Panc1 (cell line): ENCODE measurements around the gene DCHS2. TPM values are rescaled to one million over a fixed set of nuclear protein-coding genes. Genes with fewer than 3 reads are reported as not detected.

ENCODE experiments used
- ATAC-seq: fragments of 200-7000 bp; cut with Tn5 transposase; 2 replicates; pipeline ENCODE4 v1.9.1; 2020; ENCODE audit warnings: mild to moderate bottlenecking, moderate library complexity
- BruUV-seq: library from RNA; stranded (reverse); fragments of 400-500 nt; replicated peaks from 2 replicates; lab custom pipeline; 2021; lab: Mats Ljungman, UMichigan
- CTCF ChIA-PET: fragments of 300-600 bp; sonication (Branson Sonifier 250); formaldehyde crosslinking; loops from one replicate; lab custom pipeline; 2022; ENCODE audit warnings: antibody characterized with exemption; lab: Charles Lee
- POLR2A ChIA-PET: fragments of 300-600 bp; sonication (Branson Sonifier 250); formaldehyde crosslinking; loops from one replicate; lab custom pipeline; 2022; ENCODE audit warnings: antibody characterized with exemption; lab: Charles Lee
- DNase-seq: peaks from one replicate; pipeline ENCODE4 v3.0.0-alpha.2; 2010; ENCODE audit warnings: low read depth, low spot score
- H3K27ac ChIP-seq: 2 replicates; pipeline ENCODE4 v1.5.1; 2011; ENCODE audit warnings: mild to moderate bottlenecking, low read length, inconsistent platforms
- H3K27me3 ChIP-seq: fragments of 200-500 bp; sonication (Bioruptor generic); 2 replicates; pipeline ENCODE4 v1.6.0; 2014; ENCODE audit warnings: low read length, inconsistent platforms; ENCODE audit not compliant: control insufficient read depth, insufficient read depth
- H3K36me3 ChIP-seq: fragments of 200-500 bp; sonication (Bioruptor generic); 2 replicates; pipeline ENCODE4 v1.5.1; 2014; ENCODE audit warnings: inconsistent platforms, mild to moderate bottlenecking, low read length, moderate library complexity; ENCODE audit not compliant: control insufficient read depth, insufficient read depth
- H3K4me1 ChIP-seq: 2 replicates; pipeline ENCODE4 v1.5.1; 2011; ENCODE audit warnings: inconsistent platforms, mild to moderate bottlenecking, low read length, moderate library complexity; ENCODE audit not compliant: control insufficient read depth, insufficient read depth
- H3K4me3 ChIP-seq, 2 experiments: 2 replicates each; pipeline ENCODE4 v1.5.1; 2011 to 2012; ENCODE audit warnings: low read depth in 2 of 2, low read length in 2 of 2, mild to moderate bottlenecking in 2 of 2, inconsistent platforms in 1 of 2, moderate library complexity in 1 of 2
- H3K9me3 ChIP-seq: fragments of 200-500 bp; sonication (Bioruptor generic); 2 replicates; pipeline ENCODE4 v1.5.1; 2014; ENCODE audit warnings: low read depth, mild to moderate bottlenecking, inconsistent platforms, low read length, moderate library complexity; ENCODE audit not compliant: control insufficient read depth, insufficient read depth
- POLR2AphosphoS5 ChIP-seq: IDR thresholded peaks from 2 replicates; pipeline ENCODE4 v1.6.1; 2012; ENCODE audit warnings: mild to moderate bottlenecking, low read depth, low read length, moderate library complexity
- SIN3A ChIP-seq: IDR thresholded peaks from 2 replicates; pipeline ENCODE4 v1.6.1; 2012; ENCODE audit warnings: low read depth, mild to moderate bottlenecking, low read length, moderate library complexity, borderline replicate concordance; ENCODE audit not compliant: insufficient read depth
- TCF7L2 ChIP-seq: IDR thresholded peaks from 2 replicates; pipeline ENCODE4 v1.6.1; 2011; ENCODE audit warnings: mild to moderate bottlenecking, low read depth, low read length, inconsistent platforms
- in situ Hi-C: cut with HindIII; loops from 2 replicates; pipeline ENCODE4 v1.10.0; 2016; ENCODE audit warnings: low sequenced_read_pairs, low pct_unique_long_range_greater_than_20kb
- intact Hi-C: fragments of 100-400 bp; cut with micrococcal nuclease; formaldehyde crosslinking; loops from one replicate; pipeline ENCODE4 v1.10.0; 2022; ENCODE audit not compliant: unreplicated experiment
- total RNA-seq: library from RNA; stranded (reverse); gene quantifications from one replicate; pipeline ENCODE4 v1.2.1, GENCODE V29; 2021; ENCODE audit not compliant: unreplicated experiment
- TF ChIP-seq, protein P1 (sequence below): fragments of 450-650 bp; IDR thresholded peaks from 2 replicates; pipeline ENCODE4 v1.5.1; 2017; ENCODE audit warnings: mild to moderate bottlenecking
- TF ChIP-seq, protein P2 (sequence below), 2 experiments: IDR thresholded peaks; 2 replicates each; pipeline ENCODE4 v1.6.1; 2011 to 2012; ENCODE audit warnings: low read depth in 2 of 2, control low read depth in 1 of 2, low read length in 1 of 2, mild to moderate bottlenecking in 1 of 2, moderate library complexity in 1 of 2; ENCODE audit not compliant: insufficient read depth in 1 of 2

DCHS2 gene
- total RNA-seq, 1 experiment from 2014 or later: not detected

DNA sequence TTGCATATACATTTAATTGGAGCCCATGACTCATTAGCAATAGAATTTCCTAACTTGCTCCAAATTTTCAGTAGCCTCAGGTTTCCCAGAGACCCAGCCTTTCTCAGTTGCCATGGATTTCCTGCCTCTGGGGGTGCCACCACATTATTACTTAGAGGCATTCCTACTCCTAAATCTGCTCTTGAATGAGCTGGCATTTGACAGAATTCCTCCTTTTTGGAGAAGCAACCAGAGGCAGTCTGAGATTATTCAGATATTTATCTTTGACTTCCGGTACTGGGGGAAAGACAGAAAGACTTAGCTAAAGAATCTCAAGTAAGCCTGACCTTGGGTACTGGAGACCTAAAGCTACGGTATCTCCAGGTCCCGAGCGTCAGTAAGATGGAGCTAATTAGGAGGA lies 76.3 kb downstream of the DCHS2 start:
- no peaks in the 10 kb centered on the region for H3K4me1 ChIP-seq
- in situ Hi-C loops (no loop called here), intact Hi-C loops (no loop called here)
- no peak for DNase-seq
- no peaks in the 10 kb centered on the region for H3K27me3 ChIP-seq
- TF ChIP-seq, protein P1, sequence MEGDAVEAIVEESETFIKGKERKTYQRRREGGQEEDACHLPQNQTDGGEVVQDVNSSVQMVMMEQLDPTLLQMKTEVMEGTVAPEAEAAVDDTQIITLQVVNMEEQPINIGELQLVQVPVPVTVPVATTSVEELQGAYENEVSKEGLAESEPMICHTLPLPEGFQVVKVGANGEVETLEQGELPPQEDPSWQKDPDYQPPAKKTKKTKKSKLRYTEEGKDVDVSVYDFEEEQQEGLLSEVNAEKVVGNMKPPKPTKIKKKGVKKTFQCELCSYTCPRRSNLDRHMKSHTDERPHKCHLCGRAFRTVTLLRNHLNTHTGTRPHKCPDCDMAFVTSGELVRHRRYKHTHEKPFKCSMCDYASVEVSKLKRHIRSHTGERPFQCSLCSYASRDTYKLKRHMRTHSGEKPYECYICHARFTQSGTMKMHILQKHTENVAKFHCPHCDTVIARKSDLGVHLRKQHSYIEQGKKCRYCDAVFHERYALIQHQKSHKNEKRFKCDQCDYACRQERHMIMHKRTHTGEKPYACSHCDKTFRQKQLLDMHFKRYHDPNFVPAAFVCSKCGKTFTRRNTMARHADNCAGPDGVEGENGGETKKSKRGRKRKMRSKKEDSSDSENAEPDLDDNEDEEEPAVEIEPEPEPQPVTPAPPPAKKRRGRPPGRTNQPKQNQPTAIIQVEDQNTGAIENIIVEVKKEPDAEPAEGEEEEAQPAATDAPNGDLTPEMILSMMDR: no peak
- no peak for TF ChIP-seq TCF7L2
- TF ChIP-seq, protein P2, sequence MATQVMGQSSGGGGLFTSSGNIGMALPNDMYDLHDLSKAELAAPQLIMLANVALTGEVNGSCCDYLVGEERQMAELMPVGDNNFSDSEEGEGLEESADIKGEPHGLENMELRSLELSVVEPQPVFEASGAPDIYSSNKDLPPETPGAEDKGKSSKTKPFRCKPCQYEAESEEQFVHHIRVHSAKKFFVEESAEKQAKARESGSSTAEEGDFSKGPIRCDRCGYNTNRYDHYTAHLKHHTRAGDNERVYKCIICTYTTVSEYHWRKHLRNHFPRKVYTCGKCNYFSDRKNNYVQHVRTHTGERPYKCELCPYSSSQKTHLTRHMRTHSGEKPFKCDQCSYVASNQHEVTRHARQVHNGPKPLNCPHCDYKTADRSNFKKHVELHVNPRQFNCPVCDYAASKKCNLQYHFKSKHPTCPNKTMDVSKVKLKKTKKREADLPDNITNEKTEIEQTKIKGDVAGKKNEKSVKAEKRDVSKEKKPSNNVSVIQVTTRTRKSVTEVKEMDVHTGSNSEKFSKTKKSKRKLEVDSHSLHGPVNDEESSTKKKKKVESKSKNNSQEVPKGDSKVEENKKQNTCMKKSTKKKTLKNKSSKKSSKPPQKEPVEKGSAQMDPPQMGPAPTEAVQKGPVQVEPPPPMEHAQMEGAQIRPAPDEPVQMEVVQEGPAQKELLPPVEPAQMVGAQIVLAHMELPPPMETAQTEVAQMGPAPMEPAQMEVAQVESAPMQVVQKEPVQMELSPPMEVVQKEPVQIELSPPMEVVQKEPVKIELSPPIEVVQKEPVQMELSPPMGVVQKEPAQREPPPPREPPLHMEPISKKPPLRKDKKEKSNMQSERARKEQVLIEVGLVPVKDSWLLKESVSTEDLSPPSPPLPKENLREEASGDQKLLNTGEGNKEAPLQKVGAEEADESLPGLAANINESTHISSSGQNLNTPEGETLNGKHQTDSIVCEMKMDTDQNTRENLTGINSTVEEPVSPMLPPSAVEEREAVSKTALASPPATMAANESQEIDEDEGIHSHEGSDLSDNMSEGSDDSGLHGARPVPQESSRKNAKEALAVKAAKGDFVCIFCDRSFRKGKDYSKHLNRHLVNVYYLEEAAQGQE (IDR thresholded peaks at IDR 0.05; ENCODE audit: insufficient read depth in 1 of 2, low read depth in 2 of 2, low read length in 1 of 2): no peak
- no peak for TF ChIP-seq POLR2AphosphoS5
- TF ChIP-seq SIN3A: no peak
- ChIA-PET CTCF (no interaction called here), POLR2A (interaction anchor here (0.8 kb wide), 1 partner anchor 629 kb away, joined by 3 read pairs; no protein-coding TSS in a partner anchor)
- no peak for ATAC-seq
- H3K9me3 ChIP-seq: no peaks in the 10 kb centered on the region
- no peaks in the 10 kb centered on the region for H3K36me3 ChIP-seq
- BruUV-seq: no TSS peak
- no peak overlapping the region for H3K4me3 ChIP-seq
- no peak overlapping the region for H3K27ac ChIP-seq

DNA sequence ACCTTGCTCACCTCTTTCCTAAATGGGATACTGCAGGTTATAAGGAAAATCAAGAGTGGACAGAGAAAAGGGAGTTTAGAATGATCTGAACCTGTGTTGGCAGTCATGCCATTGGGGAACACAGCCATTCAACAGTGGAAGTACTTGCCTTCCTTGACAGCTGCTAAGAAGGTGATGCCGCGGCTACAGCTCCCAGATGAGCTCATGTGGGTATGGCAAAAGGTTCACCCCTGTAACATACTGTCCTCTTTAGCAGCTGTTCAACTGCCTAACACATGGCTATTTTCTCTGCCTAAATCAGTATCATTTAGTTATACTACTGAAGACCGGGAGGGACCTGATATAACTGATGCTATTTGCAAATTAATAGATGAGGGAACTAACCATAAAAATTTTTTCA lies 76.8 kb downstream of the DCHS2 start:
- CTCF ChIA-PET: interaction anchor here (0.5 kb wide), 1 partner anchor 26 kb away, joined by 4 read pairs; no protein-coding TSS in a partner anchor

More for the DNA sequence above, 76.8 kb downstream of the DCHS2 start:
- Histone ChIP-seq H3K4me3 (no peak overlapping the region), H3K9me3 (no peaks in the 10 kb centered on the region), H3K27me3 (no peaks in the 10 kb centered on the region), H3K27ac (no peak overlapping the region), H3K36me3 (no peaks in the 10 kb centered on the region), H3K4me1 (no peaks in the 10 kb centered on the region)
- no TSS peak for BruUV-seq
- ATAC-seq: no peak
- no peak for DNase-seq
- intact Hi-C loops: no loop called here
- TF ChIP-seq, protein P1: no peak
- TF ChIP-seq, protein P2 (IDR thresholded peaks at IDR 0.05; ENCODE audit: insufficient read depth in 1 of 2, low read depth in 2 of 2, low read length in 1 of 2): no peak
- TF ChIP-seq TCF7L2: no peak
- TF ChIP-seq SIN3A: no peak
- no peak for TF ChIP-seq POLR2AphosphoS5
- POLR2A ChIA-PET: interaction anchor here (0.8 kb wide), 1 partner anchor 629 kb away, joined by 3 read pairs; no protein-coding TSS in a partner anchor
- in situ Hi-C loops: no loop called here
